ENCODE results near the gene LBH. TPM values are rescaled to one million over a fixed set of nuclear protein-coding genes. Genes with fewer than 3 reads are reported as not detected.

The LBH gene
- polyA plus RNA-seq, 1 of the 3 experiments (the other 2 are of a cell fraction): 22.8 TPM

DNA sequence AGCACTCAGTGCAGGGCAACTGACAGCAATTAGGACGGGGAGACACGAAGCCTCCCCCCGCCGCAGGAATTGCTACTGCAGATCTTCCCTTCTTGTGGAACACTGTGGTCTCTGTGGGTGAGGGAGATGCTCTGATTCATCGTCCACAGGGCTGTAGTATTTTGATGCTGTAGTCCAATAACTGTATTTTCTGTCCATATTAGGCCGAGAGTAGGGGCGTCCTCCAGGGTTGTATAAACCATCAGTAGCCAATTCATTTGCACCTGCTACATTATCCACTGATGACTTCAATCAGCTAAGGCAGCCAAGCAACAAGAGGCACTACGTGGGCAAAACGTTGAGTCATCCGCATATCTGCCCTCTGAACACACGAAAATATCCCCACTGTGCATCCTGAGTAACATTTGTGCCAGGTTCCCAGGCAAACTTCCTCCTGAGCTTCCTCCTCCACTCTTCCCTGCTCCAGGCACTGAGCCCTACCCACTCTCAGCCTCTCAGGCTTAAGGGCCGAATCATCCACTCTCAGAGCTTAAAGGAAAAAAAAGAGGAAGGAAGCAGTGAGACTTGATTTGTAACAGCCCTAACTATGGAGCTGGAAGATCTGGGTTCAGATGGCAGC, 62.1 kb downstream of the LBH start (continued):
- TF ChIP-seq EP300 (IDR thresholded peaks at IDR 0.05; ENCODE audit: borderline replicate concordance in 1 of 2, low read depth in 1 of 2, low read length in 1 of 2): peak in 1 of 2 experiments; percentile 67; a peak in 1 of 4 replicates
- no peak for TF ChIP-seq USF2 (IDR thresholded peaks at IDR 0.05; ENCODE audit: borderline replicate concordance, low read depth, low read length)
- TF ChIP-seq RAD21 (IDR thresholded peaks at IDR 0.05; ENCODE audit: low read length): no peak
- TF ChIP-seq TAF1 (IDR thresholded peaks at IDR 0.05; ENCODE audit: borderline replicate concordance, low read depth, low read length): no peak
- TF ChIP-seq SIN3A (IDR thresholded peaks at IDR 0.05; ENCODE audit: borderline replicate concordance, low read depth, low read length): no peak
- TF ChIP-seq POLR2AphosphoS5 (IDR thresholded peaks at IDR 0.05; ENCODE audit: low read depth, low read length): no peak
- peak; percentile 27; the same call in 1 of the 2 replicates for TF ChIP-seq TEAD4 (IDR thresholded peaks at IDR 0.05; ENCODE audit: borderline replicate concordance, insufficient read depth)
- no peak for TF ChIP-seq RCOR1 (IDR thresholded peaks at IDR 0.05; ENCODE audit: low read length)
- TF ChIP-seq, protein P1, sequence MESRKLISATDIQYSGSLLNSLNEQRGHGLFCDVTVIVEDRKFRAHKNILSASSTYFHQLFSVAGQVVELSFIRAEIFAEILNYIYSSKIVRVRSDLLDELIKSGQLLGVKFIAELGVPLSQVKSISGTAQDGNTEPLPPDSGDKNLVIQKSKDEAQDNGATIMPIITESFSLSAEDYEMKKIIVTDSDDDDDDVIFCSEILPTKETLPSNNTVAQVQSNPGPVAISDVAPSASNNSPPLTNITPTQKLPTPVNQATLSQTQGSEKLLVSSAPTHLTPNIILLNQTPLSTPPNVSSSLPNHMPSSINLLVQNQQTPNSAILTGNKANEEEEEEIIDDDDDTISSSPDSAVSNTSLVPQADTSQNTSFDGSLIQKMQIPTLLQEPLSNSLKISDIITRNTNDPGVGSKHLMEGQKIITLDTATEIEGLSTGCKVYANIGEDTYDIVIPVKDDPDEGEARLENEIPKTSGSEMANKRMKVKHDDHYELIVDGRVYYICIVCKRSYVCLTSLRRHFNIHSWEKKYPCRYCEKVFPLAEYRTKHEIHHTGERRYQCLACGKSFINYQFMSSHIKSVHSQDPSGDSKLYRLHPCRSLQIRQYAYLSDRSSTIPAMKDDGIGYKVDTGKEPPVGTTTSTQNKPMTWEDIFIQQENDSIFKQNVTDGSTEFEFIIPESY (IDR thresholded peaks at IDR 0.05; ENCODE audit: borderline replicate concordance, low read depth): no peak
- no peak for TF ChIP-seq MEF2A (IDR thresholded peaks at IDR 0.05; ENCODE audit: borderline replicate concordance, low read depth)
- no peak for TF ChIP-seq CTCF (IDR thresholded peaks at IDR 0.05)
- peak; percentile 56 for TF ChIP-seq JUND (IDR thresholded peaks at IDR 0.05)
- TF ChIP-seq GATA2 (CRISPR knock-in tag; IDR thresholded peaks at IDR 0.05): no peak
- TF ChIP-seq ELF1 (IDR thresholded peaks at IDR 0.05): no peak
- TF ChIP-seq FOXM1 (IDR thresholded peaks at IDR 0.05; ENCODE audit: low read depth): no peak
- TF ChIP-seq FOXJ3 (CRISPR knock-in tag; IDR thresholded peaks at IDR 0.05): no peak

DNA sequence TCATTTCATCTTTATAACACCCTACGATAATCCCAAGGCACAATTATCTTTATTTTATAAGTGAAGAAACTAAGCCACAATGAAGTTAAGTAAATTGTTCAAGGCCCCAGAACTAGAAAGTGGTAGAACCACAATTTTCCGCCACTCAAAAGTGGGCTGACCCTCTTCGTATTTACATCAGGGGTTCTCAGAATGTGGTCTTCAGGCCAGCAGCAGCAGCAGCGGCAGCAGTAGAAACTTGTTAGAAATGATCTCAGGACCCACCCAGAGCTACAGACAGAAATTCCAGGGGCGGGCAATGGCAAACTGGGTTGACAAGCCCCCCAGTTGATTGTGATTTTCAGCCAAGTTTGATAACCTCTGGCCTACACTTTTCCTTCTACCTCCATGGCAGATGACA, 62.8 kb downstream of the LBH start:
- Histone ChIP-seq H4K20me1 (ENCODE audit: insufficient read depth) (no peaks in the 10 kb centered on the region), H3K9me3 (no peaks in the 10 kb centered on the region), H3F3A (replicated peaks; ENCODE audit: insufficient read depth) (peaks cover 7% of the 10 kb centered on the region), H3K4me1 (ENCODE audit: control insufficient read depth in 1 of 2, insufficient read depth in 2 of 2, low read depth in 1 of 2, low read length in 1 of 2) (peaks cover 4 to 6% of the 10 kb centered on the region in 2 experiments; a peak in 2 of 4 replicates), H2AFZ (ENCODE audit: low read depth) (no peak overlapping the region), H3K79me2 (ENCODE audit: insufficient read depth) (no peaks in the 10 kb centered on the region), H3K36me3 (replicated peaks in 1 of 2; ENCODE audit: control insufficient read depth in 1 of 2, insufficient read depth in 2 of 2, low read length in 1 of 2) (no peaks in the 10 kb centered on the region), H3K4me3 (ENCODE audit: low read depth in 2 of 2, low read length in 1 of 2) (no peak overlapping the region), H3K9ac (peak overlapping the region; percentile 43), H3K27me3 (ENCODE audit: insufficient read depth) (no peaks in the 10 kb centered on the region), H3K27ac (ENCODE audit: low read depth in 2 of 2, low read length in 1 of 2) (peak overlapping the region in 1 of 2 experiments; percentile 65; a peak in 2 of 4 replicates), H3K9me2 (no peaks in the 10 kb centered on the region), H3K4me2 (no peak overlapping the region)
- CTCF ChIA-PET: interaction anchor here (1.3 to 2.1 kb wide), 3 partner anchors 13 to 129 kb away, joined by 3 to 5 read pairs (median 3); no protein-coding TSS in a partner anchor
- no peak for DNase-seq
- TF ChIP-seq SIN3A (IDR thresholded peaks at IDR 0.05; ENCODE audit: borderline replicate concordance, low read depth, low read length): no peak
- TF ChIP-seq FOXM1 (IDR thresholded peaks at IDR 0.05; ENCODE audit: low read depth): no peak
- POLR2A ChIA-PET: no interaction called here
- 87% methylated on average over 5 of the region's 5 CpGs for WGBS (ENCODE audit: low lambda C conversion rate)

Data from SK-N-SH (cell line).